DOHH2 (cell line): ENCODE data around the gene BCL3.
"Not testable (repeated sequence)": the region's sequence is repeated elsewhere in the genome, so short reads cannot be mapped to it uniquely, and the experiment has no call there.

ENCODE experiments used
- EZH2phosphoT487 ChIP-seq: fragments of 200-600 bp; sonication (generic); IDR thresholded peaks from 2 replicates; pipeline ENCODE4 v1.6.1; 2017; ENCODE audit warnings: borderline replicate concordance, mild to moderate bottlenecking, antibody characterized with exemption, low read length, moderate library complexity, mixed read lengths
- TF ChIP-seq, protein P1 (sequence below): fragments of 200-600 bp; sonication (generic); IDR thresholded peaks from one replicate; pipeline ENCODE4 v1.5.1; 2014; ENCODE audit warnings: antibody characterized with exemption, mild to moderate bottlenecking, low read depth, low read length; ENCODE audit not compliant: poor library complexity, severe bottlenecking

GRCh38 chr19:44709434-44710266, 38.9 kb upstream of the BCL3 start:
- TF ChIP-seq, protein P1, sequence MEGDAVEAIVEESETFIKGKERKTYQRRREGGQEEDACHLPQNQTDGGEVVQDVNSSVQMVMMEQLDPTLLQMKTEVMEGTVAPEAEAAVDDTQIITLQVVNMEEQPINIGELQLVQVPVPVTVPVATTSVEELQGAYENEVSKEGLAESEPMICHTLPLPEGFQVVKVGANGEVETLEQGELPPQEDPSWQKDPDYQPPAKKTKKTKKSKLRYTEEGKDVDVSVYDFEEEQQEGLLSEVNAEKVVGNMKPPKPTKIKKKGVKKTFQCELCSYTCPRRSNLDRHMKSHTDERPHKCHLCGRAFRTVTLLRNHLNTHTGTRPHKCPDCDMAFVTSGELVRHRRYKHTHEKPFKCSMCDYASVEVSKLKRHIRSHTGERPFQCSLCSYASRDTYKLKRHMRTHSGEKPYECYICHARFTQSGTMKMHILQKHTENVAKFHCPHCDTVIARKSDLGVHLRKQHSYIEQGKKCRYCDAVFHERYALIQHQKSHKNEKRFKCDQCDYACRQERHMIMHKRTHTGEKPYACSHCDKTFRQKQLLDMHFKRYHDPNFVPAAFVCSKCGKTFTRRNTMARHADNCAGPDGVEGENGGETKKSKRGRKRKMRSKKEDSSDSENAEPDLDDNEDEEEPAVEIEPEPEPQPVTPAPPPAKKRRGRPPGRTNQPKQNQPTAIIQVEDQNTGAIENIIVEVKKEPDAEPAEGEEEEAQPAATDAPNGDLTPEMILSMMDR, result not testable (repeated sequence)
- not testable (repeated sequence) for TF ChIP-seq EZH2phosphoT487
